ENCODE data around the gene CHD6.

CHD6 gene

GRCh38 chr20:41395667-41396664 is 222.2 kb downstream of the CHD6 start (continued):
- no peak for TF ChIP-seq REST (tag by site-specific recombination; IDR thresholded peaks at IDR 0.05)
- TF ChIP-seq ZNF350 (tag by site-specific recombination; IDR thresholded peaks at IDR 0.05), result no peak
- TF ChIP-seq ZNF488 (tag by site-specific recombination; IDR thresholded peaks at IDR 0.05), result no peak

- Histone ChIP-seq H3K4me1 (ENCODE audit: control insufficient read depth, insufficient read depth, low read length) (no peaks in the 10 kb centered on the region), H3K36me3 (ENCODE audit: control insufficient read depth in 2 of 2, insufficient read depth in 1 of 2, low read length in 2 of 2) (no peaks in the 10 kb centered on the region), H3K9me3 (ENCODE audit: control insufficient read depth, insufficient read depth, low read depth, low read length) (no peaks in the 10 kb centered on the region), H3K4me3 (ENCODE audit: low read depth, low read length) (no peak overlapping the region), H3K27ac (ENCODE audit: extremely low read depth, low read depth, low read length) (no peak overlapping the region)
- TF ChIP-seq ZNF274 (IDR thresholded peaks at IDR 0.05; ENCODE audit: low read length) (no peak), ZNF274 (tag by site-specific recombination; IDR thresholded peaks at IDR 0.05; ENCODE audit: borderline replicate concordance) (no peak), ZNF394 (tag by site-specific recombination; IDR thresholded peaks at IDR 0.05; ENCODE audit: borderline replicate concordance) (no peak), ZBTB17 (tag by site-specific recombination; IDR thresholded peaks at IDR 0.05) (no peak), ZNF600 (tag by site-specific recombination; IDR thresholded peaks at IDR 0.05) (no peak), GFI1B (tag by site-specific recombination; IDR thresholded peaks at IDR 0.05) (no peak), FEZF1 (tag by site-specific recombination; IDR thresholded peaks at IDR 0.05) (no peak), ZNF404 (tag by site-specific recombination; IDR thresholded peaks at IDR 0.05) (no peak), ZNF473 (tag by site-specific recombination; IDR thresholded peaks at IDR 0.05) (no peak), ZNF561 (tag by site-specific recombination; IDR thresholded peaks at IDR 0.05; ENCODE audit: borderline replicate concordance) (no peak), ZNF24 (tag by site-specific recombination; IDR thresholded peaks at IDR 0.05) (no peak)
- ChIA-PET CTCF (interaction anchor here (1.1 kb wide), 1 partner anchor 54 kb away, joined by 3 read pairs; the partner anchor contains the start of gene LPIN3), POLR2A (no interaction called here)
Measured at GRCh38 chr20:41394931-41395666, 223.1 kb downstream of the CHD6 start.

GRCh38 chr20:41394081-41394480 is 224.1 kb downstream of the CHD6 start:
- Histone ChIP-seq H3K4me1 (ENCODE audit: control insufficient read depth, insufficient read depth, low read length) (no peaks in the 10 kb centered on the region), H3K36me3 (ENCODE audit: control insufficient read depth in 2 of 2, insufficient read depth in 1 of 2, low read length in 2 of 2) (no peaks in the 10 kb centered on the region), H3K9me3 (ENCODE audit: control insufficient read depth, insufficient read depth, low read depth, low read length) (no peaks in the 10 kb centered on the region), H3K27ac (ENCODE audit: extremely low read depth, low read depth, low read length) (no peak overlapping the region), H3K4me3 (ENCODE audit: low read depth, low read length) (no peak overlapping the region)
- TF ChIP-seq KLF1 (tag by site-specific recombination; IDR thresholded peaks at IDR 0.05) (no peak), ZNF140 (tag by site-specific recombination; IDR thresholded peaks at IDR 0.05) (no peak), ZSCAN23 (tag by site-specific recombination; IDR thresholded peaks at IDR 0.05) (no peak), BCL11B (tag by site-specific recombination; IDR thresholded peaks at IDR 0.05; ENCODE audit: low read depth) (no peak), KLF16 (tag by site-specific recombination; IDR thresholded peaks at IDR 0.05) (no peak), YY2 (tag by site-specific recombination; IDR thresholded peaks at IDR 0.05) (no peak), ZNF514 (tag by site-specific recombination; IDR thresholded peaks at IDR 0.05) (no peak)
- CTCF ChIA-PET, result no interaction called here
- POLR2A ChIA-PET, result no interaction called here
